SH-SY5Y (cell line): ENCODE data around the gene RALGAPA2.

Source experiments
- GATA2 ChIP-seq: IDR thresholded peaks from 2 replicates; pipeline ENCODE4 v1.6.1; 2011; ENCODE audit warnings: mild to moderate bottlenecking, low read depth, low read length
- GATA3 ChIP-seq: IDR thresholded peaks from 2 replicates; pipeline ENCODE4 v1.6.1; 2011; ENCODE audit warnings: low read depth, mild to moderate bottlenecking, low read length, moderate library complexity

DNA sequence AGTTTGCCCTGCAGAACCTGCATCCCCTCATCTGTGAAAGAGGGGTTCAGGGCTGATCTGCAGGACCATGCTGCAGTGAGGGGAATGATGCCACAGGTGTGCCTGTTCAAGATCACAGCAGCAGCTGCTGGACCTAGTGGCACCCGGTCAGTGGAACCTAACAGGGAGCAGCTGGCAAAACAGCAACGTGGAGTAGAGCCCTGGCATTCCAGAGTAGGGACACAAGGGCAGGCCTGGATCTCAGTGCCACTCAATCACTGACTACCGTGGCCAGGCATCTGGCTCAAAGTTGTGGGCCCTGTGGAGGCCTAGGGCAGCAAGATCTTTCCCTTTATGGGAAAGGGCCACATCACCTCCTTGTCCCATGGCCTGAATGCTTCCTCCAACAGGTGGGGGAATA, 282.4 kb downstream of the RALGAPA2 start:
- TF ChIP-seq GATA2 (no peak), GATA3 (no peak)
